ENCODE data around the gene LAMB2.

Gene LAMB2

GRCh38 chr3:49120096-49120437 lies 12.8 kb downstream of the LAMB2 start:
- no peak for DNase-seq

GRCh38 chr3:49119439-49119838 lies 13.4 kb downstream of the LAMB2 start:
- no peak for DNase-seq

- DNase-seq, result no peak
Measured at GRCh38 chr3:49119036-49119435, 13.8 kb downstream of the LAMB2 start.

GRCh38 chr3:49112262-49112661 lies 20.6 kb downstream of the LAMB2 start:
- DNase-seq, result no peak

- no peak for DNase-seq
Measured at GRCh38 chr3:49111347-49111746, 21.5 kb downstream of the LAMB2 start.

- DNase-seq, result no peak
Measured at GRCh38 chr3:49110780-49111179, 22.1 kb downstream of the LAMB2 start.

GRCh38 chr3:49108346-49108745 lies 24.5 kb downstream of the LAMB2 start:
- no peak for DNase-seq

- DNase-seq, result peak; percentile 96
Measured at GRCh38 chr3:49104427-49105291, 28.2 kb downstream of the LAMB2 start, which contains the start of gene QARS1. Gene QARS1 (minus strand): TSS chr3:49104757. CDS start chr3:49104733, 24 bp downstream.

- no peak for DNase-seq
Measured at GRCh38 chr3:49104052-49104426, 28.8 kb downstream of the LAMB2 start.

- DNase-seq, result no peak
Measured at GRCh38 chr3:49100046-49100615, 32.7 kb downstream of the LAMB2 start.

- no peak for DNase-seq
Measured at GRCh38 chr3:49098910-49099630, 33.8 kb downstream of the LAMB2 start.

- no peak for DNase-seq
Measured at GRCh38 chr3:49098429-49098828, 34.4 kb downstream of the LAMB2 start.

GRCh38 chr3:49093853-49094767 lies 38.7 kb downstream of the LAMB2 start, which contains the start of gene QRICH1:
Gene QRICH1 (minus strand): TSS chr3:49094071. CDS start chr3:49077017, 17,054 bp downstream.
- DNase-seq, result peak; percentile 97

- DNase-seq, result peak; percentile 93
Measured at GRCh38 chr3:49092938-49093852, 39.7 kb downstream of the LAMB2 start.

- no peak for DNase-seq
Measured at GRCh38 chr3:49081429-49081828, 51.4 kb downstream of the LAMB2 start.

GRCh38 chr3:49079270-49079669 lies 53.6 kb downstream of the LAMB2 start:
- no peak for DNase-seq

- no peak for DNase-seq
Measured at GRCh38 chr3:49076646-49077045, 56.2 kb downstream of the LAMB2 start.

- DNase-seq, result no peak
Measured at GRCh38 chr3:49076116-49076515, 56.7 kb downstream of the LAMB2 start.

Data from activated effector memory CD4-positive, alpha-beta T cell treated with anti-CD3 and anti-CD28 coated beads, Interleukin-2, amount 50 U/mL, for 16 hours (primary cell).